K562 (cell line): ENCODE results near the gene CLCF1.

Experiments
- CBFA2T2 ChIP-seq: fragments of 450-650 bp; conservative IDR thresholded peaks from 2 replicates; pipeline ENCODE4 v1.6.1; 2017; ENCODE audit warnings: mild to moderate bottlenecking
- CBFA2T3 ChIP-seq: fragments of 450-650 bp; IDR thresholded peaks from 2 replicates; pipeline ENCODE4 v1.6.1; 2017
- L3MBTL2 ChIP-seq: fragments of 450-650 bp; IDR thresholded peaks from 2 replicates; pipeline ENCODE4 v1.6.1; 2016; ENCODE audit warnings: mild to moderate bottlenecking, moderate library complexity
- MXI1 ChIP-seq: IDR thresholded peaks from 2 replicates; pipeline ENCODE4 v1.6.1; 2011; ENCODE audit warnings: low read depth, mild to moderate bottlenecking, improper control_type of control experiment, low read length
- POLR2A ChIP-seq: fragments of 450-650 bp; conservative IDR thresholded peaks from 2 replicates; pipeline ENCODE4 v1.6.1; 2016
- POLR2AphosphoS5 ChIP-seq: IDR thresholded peaks from 2 replicates; pipeline ENCODE4 v1.6.1; 2011; ENCODE audit warnings: mild to moderate bottlenecking, low read depth, low read length, moderate library complexity; ENCODE audit not compliant: control insufficient read depth, insufficient read depth
- PRPF4 ChIP-seq: fragments of 200-400 bp; formaldehyde crosslinking; IDR thresholded peaks from one replicate; pipeline ENCODE4 v1.6.1; 2017; ENCODE audit warnings: low read length, low read depth, mild to moderate bottlenecking; ENCODE audit not compliant: insufficient read depth, poor library complexity, severe bottlenecking
- SETDB1 ChIP-seq: IDR thresholded peaks from one replicate; pipeline ENCODE4 v1.6.1; 2012; ENCODE audit warnings: low read length, control low read depth, inconsistent platforms
- ZBED1 ChIP-seq: IDR thresholded peaks from 2 replicates; pipeline ENCODE4 v1.6.1; 2014
- ZNF24 ChIP-seq: fragments of 450-650 bp; IDR thresholded peaks from 2 replicates; pipeline ENCODE4 v1.6.1; 2016
- ZNF347 ChIP-seq: fragments of 450-650 bp; formaldehyde crosslinking; IDR thresholded peaks from 2 replicates; pipeline ENCODE4 v1.4.0; 2020; ENCODE audit warnings: low read depth, mild to moderate bottlenecking, moderate library complexity
- TF ChIP-seq, protein P1 (sequence below), 2 experiments: fragments of 450-650 bp; formaldehyde crosslinking in 1 of 2; IDR thresholded peaks; 2 replicates each; pipeline versions ENCODE4 v1.4.0 to v1.6.1; 2014 to 2020; ENCODE audit warnings: mild to moderate bottlenecking in 2 of 2, borderline replicate concordance in 1 of 2, low read depth in 1 of 2
- TF ChIP-seq, protein P2 (sequence below): fragments of 450-650 bp; IDR thresholded peaks from 2 replicates; pipeline ENCODE4 v1.6.1; 2016; ENCODE audit warnings: missing biosample characterization, missing genetic modification characterization

DNA sequence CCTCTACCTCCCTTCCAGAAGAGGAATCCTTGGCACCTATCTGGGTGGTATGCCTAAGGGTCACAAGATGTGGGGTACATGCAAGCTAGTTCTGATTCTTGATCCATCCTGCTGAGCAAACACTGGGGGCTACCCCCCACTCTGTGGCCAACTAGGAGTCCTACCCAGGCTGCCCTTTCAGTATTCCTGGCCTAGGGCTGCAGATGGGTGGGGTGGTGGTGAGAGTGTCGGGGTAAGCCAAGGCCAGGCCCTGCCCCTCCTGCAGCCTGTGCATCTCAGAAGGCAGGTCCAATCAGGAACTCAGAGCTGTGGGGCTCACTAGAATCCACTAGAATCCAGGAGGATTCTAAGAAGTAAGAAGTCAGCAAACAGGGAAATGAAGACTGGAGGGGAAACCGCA, 59.2 kb downstream of the CLCF1 start:
- TF ChIP-seq ZBED1: no peak
- TF ChIP-seq POLR2AphosphoS5: no peak
- TF ChIP-seq MXI1: no peak
- no peak for TF ChIP-seq POLR2A
- no peak for TF ChIP-seq CBFA2T2
- TF ChIP-seq, protein P1, sequence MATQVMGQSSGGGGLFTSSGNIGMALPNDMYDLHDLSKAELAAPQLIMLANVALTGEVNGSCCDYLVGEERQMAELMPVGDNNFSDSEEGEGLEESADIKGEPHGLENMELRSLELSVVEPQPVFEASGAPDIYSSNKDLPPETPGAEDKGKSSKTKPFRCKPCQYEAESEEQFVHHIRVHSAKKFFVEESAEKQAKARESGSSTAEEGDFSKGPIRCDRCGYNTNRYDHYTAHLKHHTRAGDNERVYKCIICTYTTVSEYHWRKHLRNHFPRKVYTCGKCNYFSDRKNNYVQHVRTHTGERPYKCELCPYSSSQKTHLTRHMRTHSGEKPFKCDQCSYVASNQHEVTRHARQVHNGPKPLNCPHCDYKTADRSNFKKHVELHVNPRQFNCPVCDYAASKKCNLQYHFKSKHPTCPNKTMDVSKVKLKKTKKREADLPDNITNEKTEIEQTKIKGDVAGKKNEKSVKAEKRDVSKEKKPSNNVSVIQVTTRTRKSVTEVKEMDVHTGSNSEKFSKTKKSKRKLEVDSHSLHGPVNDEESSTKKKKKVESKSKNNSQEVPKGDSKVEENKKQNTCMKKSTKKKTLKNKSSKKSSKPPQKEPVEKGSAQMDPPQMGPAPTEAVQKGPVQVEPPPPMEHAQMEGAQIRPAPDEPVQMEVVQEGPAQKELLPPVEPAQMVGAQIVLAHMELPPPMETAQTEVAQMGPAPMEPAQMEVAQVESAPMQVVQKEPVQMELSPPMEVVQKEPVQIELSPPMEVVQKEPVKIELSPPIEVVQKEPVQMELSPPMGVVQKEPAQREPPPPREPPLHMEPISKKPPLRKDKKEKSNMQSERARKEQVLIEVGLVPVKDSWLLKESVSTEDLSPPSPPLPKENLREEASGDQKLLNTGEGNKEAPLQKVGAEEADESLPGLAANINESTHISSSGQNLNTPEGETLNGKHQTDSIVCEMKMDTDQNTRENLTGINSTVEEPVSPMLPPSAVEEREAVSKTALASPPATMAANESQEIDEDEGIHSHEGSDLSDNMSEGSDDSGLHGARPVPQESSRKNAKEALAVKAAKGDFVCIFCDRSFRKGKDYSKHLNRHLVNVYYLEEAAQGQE (IDR thresholded peaks at IDR 0.05; ENCODE audit: borderline replicate concordance): no peak
- TF ChIP-seq, protein P1 (CRISPR knock-in tag; IDR thresholded peaks at IDR 0.05; ENCODE audit: low read depth): no peak
- TF ChIP-seq SETDB1: no peak
- TF ChIP-seq PRPF4: no peak
- no peak for TF ChIP-seq CBFA2T3
- no peak for TF ChIP-seq ZNF347 (CRISPR knock-in tag)
- TF ChIP-seq, protein P2, sequence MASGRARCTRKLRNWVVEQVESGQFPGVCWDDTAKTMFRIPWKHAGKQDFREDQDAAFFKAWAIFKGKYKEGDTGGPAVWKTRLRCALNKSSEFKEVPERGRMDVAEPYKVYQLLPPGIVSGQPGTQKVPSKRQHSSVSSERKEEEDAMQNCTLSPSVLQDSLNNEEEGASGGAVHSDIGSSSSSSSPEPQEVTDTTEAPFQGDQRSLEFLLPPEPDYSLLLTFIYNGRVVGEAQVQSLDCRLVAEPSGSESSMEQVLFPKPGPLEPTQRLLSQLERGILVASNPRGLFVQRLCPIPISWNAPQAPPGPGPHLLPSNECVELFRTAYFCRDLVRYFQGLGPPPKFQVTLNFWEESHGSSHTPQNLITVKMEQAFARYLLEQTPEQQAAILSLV (tag): no peak
- TF ChIP-seq ZNF24: no peak
- TF ChIP-seq L3MBTL2: no peak
